Astrocyte of the cerebellum (primary cell): ENCODE results near the gene SLC15A3.

Experiments used
- DNase-seq: peaks from one replicate; pipeline ENCODE4 v3.0.0-alpha.2; 2011; ENCODE audit warnings: low read depth
- H3K4me3 ChIP-seq: 2 replicates; pipeline ENCODE4 v1.5.1; 2011; ENCODE audit warnings: mild to moderate bottlenecking, low read depth, low read length, moderate library complexity
- in situ Hi-C: cut with HindIII; loops from 2 replicates; pipeline ENCODE4 v1.10.0; 2017; ENCODE audit warnings: low sequenced_read_pairs
- TF ChIP-seq, protein P1 (sequence below): IDR thresholded peaks from 2 replicates; pipeline ENCODE4 v1.5.1; 2012; ENCODE audit warnings: low read length, low read depth, moderate library complexity, mild to moderate bottlenecking; ENCODE audit errors: missing control alignments

Gene SLC15A3

DNA sequence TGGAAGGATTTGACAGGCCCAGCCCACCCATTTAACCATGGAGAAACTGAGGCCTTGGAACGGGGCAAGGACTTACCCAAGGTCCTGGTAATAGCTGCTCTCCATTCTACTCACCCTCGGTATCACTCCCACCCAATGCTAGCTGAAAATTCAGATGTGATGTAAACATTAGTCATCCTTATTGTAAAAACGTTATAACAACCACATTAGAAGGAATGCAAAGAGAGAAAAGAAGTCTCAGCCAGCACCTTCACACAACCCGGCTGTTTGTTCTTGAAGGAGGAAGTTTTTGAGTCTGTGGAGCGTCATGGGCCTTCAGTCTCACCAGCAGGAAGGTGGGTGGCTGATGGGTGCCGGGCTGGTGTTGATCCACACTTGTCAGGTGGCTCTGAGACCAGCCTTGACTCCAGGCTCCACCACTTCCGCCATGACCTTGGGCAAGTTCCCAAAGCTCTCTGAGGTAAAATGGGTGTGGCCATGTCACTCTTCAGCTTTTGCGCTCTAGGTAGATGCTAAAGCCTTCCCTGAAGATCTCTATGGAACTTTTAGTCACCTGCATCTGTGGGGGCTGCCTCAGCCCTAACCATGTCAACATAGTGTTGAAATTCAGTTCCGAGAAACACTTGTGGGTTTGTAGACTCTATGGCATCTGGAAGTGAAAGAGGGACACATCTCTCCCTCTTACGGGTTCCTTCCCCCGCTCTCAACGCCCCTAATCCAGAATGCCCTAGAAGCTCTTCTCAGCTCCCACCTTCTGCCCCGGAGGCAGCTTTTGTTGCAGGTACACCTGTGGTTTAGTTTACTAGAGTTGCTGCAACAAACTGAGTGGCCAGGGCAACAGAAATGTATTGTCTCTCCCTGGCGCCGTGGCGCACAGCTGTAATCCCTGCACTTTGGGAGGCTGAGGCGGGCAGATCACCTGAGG is 34.3 kb upstream of the SLC15A3 start:
- no peak for DNase-seq
- TF ChIP-seq, protein P1, sequence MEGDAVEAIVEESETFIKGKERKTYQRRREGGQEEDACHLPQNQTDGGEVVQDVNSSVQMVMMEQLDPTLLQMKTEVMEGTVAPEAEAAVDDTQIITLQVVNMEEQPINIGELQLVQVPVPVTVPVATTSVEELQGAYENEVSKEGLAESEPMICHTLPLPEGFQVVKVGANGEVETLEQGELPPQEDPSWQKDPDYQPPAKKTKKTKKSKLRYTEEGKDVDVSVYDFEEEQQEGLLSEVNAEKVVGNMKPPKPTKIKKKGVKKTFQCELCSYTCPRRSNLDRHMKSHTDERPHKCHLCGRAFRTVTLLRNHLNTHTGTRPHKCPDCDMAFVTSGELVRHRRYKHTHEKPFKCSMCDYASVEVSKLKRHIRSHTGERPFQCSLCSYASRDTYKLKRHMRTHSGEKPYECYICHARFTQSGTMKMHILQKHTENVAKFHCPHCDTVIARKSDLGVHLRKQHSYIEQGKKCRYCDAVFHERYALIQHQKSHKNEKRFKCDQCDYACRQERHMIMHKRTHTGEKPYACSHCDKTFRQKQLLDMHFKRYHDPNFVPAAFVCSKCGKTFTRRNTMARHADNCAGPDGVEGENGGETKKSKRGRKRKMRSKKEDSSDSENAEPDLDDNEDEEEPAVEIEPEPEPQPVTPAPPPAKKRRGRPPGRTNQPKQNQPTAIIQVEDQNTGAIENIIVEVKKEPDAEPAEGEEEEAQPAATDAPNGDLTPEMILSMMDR = no peak
- in situ Hi-C loops = no loop called here
- H3K4me3 ChIP-seq = no peak overlapping the region

DNA sequence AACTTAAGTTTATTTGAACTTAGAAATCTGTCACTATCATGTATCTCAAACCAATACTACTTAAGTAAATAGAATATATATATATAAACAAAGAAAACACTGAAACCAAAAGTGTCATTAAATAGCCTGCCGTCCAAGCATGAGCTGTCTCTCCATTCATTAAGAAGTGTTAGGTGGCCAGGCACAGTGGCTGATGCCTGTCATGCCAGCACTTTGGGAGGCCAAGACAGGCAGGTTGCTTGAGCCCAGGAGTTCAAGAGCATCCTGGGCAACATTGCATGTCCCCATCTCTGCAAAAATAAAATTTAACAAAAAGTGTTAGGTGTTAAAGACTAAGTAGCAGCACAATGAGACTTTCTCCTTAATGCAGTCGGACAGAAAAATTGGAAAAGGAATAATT is 33.5 kb upstream of the SLC15A3 start:
- no peak overlapping the region for H3K4me3 ChIP-seq
- in situ Hi-C loops = no loop called here

DNA sequence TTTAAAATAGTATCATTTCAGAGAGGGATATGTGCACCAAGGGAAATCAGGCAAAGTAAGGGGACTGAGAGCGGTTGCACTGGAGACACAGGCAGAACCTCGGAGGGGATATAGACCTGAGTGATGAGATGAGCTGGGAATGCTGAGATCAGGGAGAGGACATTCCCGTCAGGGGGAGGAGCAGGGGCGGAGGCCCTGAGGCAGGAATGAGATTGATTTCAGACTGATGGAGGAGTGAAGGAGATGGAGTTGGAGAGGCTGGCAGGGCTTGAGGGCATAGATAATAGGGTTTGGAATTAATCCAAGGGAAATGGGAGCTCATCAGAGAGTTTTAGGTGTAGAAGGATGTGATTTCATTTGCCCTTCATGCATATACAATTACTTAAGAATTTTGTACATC is 32.7 kb upstream of the SLC15A3 start:
- TF ChIP-seq, protein P1 = no peak
- no peak overlapping the region for H3K4me3 ChIP-seq
- in situ Hi-C loops = no loop called here
- DNase-seq = no peak

More for the DNA sequence above, 33.5 kb upstream of the SLC15A3 start:
- DNase-seq = no peak
- TF ChIP-seq, protein P1 = no peak

DNA sequence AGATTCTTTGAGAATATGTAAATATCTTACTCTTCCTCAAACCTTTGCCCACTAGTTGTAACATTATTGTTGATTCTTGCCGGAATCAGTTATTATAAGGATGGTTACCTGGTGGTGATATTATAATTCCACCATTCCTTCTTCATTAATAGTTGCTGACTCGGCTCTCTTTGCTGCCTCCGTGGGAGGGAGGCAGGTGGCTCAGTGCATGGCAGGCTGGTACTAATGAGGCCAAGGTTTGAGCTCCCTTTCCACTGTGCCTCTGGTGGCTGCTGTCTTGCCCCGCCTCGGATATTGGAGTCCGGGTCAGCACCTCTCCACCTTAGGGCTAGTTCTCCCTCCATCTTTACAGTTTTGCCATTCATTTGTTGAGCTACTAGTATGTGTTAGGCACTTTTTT is 32.2 kb upstream of the SLC15A3 start:
- in situ Hi-C loops = no loop called here
- H3K4me3 ChIP-seq = no peak overlapping the region
- no peak for DNase-seq
- TF ChIP-seq, protein P1 = no peak

DNA sequence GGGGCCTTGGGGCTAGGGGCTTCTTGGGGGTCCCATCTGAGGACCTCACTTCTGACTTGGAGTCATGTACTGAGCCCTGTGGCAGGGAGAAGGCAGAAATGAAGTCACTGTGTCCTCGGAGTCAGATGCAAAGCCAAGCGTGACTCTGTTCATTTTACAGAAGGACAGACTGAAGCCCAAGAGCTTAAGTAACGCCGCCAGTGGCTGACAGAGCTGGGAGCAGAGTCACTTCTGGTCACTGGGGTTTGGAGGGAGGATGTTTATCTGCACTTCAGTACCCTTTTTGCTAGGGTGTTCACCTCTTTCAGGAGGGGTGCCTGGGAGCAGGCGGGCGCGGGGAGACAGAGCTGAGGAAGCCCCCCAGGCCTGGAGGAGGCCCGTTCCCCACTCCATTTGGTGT is 30.2 kb upstream of the SLC15A3 start:
- no peak for DNase-seq
- in situ Hi-C loops = no loop called here
- no peak overlapping the region for H3K4me3 ChIP-seq
- TF ChIP-seq, protein P1 = no peak

DNA sequence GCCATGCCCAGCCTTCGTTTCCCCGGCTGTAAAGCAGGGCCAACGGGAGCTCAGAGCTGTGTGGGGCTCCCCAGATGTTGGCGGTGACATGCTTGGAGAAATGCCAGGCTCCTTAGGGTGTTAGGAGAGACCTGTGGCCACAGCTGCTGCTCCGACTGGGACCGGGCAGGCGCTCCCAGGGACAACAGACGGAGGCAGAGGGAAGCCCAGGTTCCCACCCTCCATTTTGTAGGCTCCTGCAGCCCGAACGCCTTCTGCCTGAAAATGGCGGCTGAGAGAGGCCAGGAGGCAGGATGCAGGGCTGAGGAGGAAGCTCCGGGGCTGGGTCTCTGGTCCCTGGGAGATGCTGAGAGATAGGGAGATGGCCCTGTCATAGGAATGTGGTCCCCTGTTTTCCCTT is 29.5 kb upstream of the SLC15A3 start:
- in situ Hi-C loops = no loop called here
- DNase-seq = no peak
- TF ChIP-seq, protein P1 = no peak
- no peak overlapping the region for H3K4me3 ChIP-seq
